Nephron (organoid): ENCODE results near the gene MALRD1.

Source experiments
- H3K27ac Mint-ChIP-seq, 3 experiments: 2 replicates each; pipeline ENCODE4 v1.8.0; 2020; ENCODE audit warnings: mixed read lengths in 3 of 3, mild to moderate bottlenecking in 2 of 3, moderate library complexity in 1 of 3
- H3K27me3 Mint-ChIP-seq: 2 replicates; pipeline ENCODE4 v1.8.0; 2021; ENCODE audit warnings: low read depth, mild to moderate bottlenecking, moderate library complexity, mixed read lengths
- H3K36me3 Mint-ChIP-seq: 2 replicates; pipeline ENCODE4 v1.8.0; 2020; ENCODE audit warnings: low read depth, mixed read lengths
- H3K4me1 Mint-ChIP-seq: 2 replicates; pipeline ENCODE4 v1.8.0; 2020; ENCODE audit warnings: mixed read lengths
- H3K4me3 Mint-ChIP-seq, 3 experiments: 2 replicates each; pipeline ENCODE4 v1.8.0; 2020; ENCODE audit warnings: mild to moderate bottlenecking in 3 of 3, mixed read lengths in 3 of 3, moderate library complexity in 2 of 3
- H3K9me3 Mint-ChIP-seq: 2 replicates; pipeline ENCODE4 v1.8.0; 2020; ENCODE audit warnings: mixed read lengths
- TF ChIP-seq, protein P1 (sequence below), 3 experiments: fragments of 200-600 bp; sonication (generic); IDR thresholded peaks; one replicate each; pipeline ENCODE4 v1.5.0; 2021; ENCODE audit warnings: antibody characterized with exemption in 3 of 3; ENCODE audit not compliant: unreplicated experiment in 3 of 3

MALRD1 gene

DNA sequence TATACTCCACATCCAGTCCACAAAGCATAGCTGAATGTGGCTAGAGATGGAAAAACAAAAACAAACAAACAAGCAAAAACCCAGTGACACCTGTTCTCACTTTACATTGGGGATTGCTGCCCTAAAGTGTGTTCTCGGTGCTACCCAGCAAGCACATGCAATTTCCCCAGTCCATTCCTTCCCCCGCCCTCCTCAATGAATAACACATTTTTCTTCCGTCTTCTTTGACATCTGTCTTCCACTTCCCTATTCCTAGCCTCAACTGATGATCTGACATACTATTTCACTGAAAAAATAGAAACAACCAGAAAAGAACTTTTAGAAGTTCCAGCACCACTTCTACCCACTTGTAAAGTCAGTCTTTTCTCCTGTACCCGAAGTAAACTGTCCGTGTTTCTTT lies 147.1 kb downstream of the MALRD1 start:
- TF ChIP-seq, protein P1, sequence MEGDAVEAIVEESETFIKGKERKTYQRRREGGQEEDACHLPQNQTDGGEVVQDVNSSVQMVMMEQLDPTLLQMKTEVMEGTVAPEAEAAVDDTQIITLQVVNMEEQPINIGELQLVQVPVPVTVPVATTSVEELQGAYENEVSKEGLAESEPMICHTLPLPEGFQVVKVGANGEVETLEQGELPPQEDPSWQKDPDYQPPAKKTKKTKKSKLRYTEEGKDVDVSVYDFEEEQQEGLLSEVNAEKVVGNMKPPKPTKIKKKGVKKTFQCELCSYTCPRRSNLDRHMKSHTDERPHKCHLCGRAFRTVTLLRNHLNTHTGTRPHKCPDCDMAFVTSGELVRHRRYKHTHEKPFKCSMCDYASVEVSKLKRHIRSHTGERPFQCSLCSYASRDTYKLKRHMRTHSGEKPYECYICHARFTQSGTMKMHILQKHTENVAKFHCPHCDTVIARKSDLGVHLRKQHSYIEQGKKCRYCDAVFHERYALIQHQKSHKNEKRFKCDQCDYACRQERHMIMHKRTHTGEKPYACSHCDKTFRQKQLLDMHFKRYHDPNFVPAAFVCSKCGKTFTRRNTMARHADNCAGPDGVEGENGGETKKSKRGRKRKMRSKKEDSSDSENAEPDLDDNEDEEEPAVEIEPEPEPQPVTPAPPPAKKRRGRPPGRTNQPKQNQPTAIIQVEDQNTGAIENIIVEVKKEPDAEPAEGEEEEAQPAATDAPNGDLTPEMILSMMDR (IDR thresholded peaks at IDR 0.05; ENCODE audit: unreplicated experiment in 3 of 3): no peak
- Mint-ChIP-seq H3K36me3 (no peaks in the 10 kb centered on the region), H3K4me3 (no peak overlapping the region), H3K4me1 (no peaks in the 10 kb centered on the region), H3K27me3 (no peaks in the 10 kb centered on the region), H3K9me3 (no peaks in the 10 kb centered on the region), H3K27ac (no peak overlapping the region)

DNA sequence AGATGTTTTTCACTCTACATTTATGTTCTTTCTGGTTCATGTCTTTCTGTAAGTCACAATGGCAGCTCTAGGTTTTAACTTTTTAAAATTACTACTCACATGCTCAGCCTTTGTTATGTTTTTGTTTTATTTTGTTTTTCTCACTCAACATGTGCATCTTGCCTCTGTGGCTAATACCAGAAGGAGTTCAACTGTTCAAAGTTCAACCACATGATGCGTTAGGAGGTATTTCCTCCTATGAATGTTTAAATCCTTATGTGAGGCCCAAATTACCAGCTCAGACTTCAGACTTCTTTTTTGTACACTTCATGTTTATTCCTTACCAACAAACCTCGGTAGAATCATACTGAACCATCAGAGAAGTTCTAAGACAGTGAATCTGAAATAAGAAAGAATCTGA lies 151.6 kb downstream of the MALRD1 start:
- no peaks in the 10 kb centered on the region for H3K4me1 Mint-ChIP-seq
- no peak overlapping the region for H3K4me3 Mint-ChIP-seq
- TF ChIP-seq, protein P1 (IDR thresholded peaks at IDR 0.05; ENCODE audit: unreplicated experiment in 3 of 3): no peak
- H3K36me3 Mint-ChIP-seq: no peaks in the 10 kb centered on the region
- no peaks in the 10 kb centered on the region for H3K9me3 Mint-ChIP-seq
- H3K27me3 Mint-ChIP-seq: no peaks in the 10 kb centered on the region
- peak overlapping the region in 2 of 3 experiments; percentile 59 to 82 for H3K27ac Mint-ChIP-seq

DNA sequence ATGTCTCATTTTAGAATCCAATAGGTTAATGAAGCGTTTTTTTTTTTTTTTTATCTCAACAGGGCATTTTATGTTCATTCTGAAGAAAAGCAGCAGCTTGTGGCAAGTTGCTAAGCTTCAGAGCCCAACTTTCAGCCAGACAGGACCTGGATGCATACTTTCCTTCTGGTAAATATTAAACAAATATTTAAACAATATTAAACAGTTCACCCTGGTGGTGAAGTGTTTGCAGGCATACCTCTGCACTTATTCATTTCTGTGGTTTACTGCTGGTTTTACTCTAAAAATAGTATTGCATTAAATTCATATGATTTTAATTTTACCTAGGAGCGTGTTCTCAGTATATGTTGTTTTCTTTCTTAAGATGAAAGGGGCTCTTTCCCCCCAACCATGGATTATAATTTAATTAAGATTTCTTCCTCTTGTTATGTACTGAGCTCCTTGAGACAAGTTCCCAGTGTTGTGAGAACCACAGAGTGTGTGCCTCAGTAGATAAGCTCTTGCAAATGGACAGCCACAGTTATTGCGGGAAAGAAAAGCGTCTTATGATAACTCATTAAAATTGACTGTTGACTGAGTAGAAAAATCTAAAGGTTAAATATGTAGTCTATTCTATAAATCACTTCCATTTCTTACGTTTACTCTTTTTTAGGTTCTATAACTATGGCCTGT lies 155.8 kb downstream of the MALRD1 start:
- H3K9me3 Mint-ChIP-seq: no peaks in the 10 kb centered on the region
- H3K4me3 Mint-ChIP-seq: no peak overlapping the region
- TF ChIP-seq, protein P1 (IDR thresholded peaks at IDR 0.05; ENCODE audit: unreplicated experiment in 3 of 3): no peak
- H3K27me3 Mint-ChIP-seq: no peaks in the 10 kb centered on the region
- no peaks in the 10 kb centered on the region for H3K4me1 Mint-ChIP-seq
- H3K36me3 Mint-ChIP-seq: no peaks in the 10 kb centered on the region
- H3K27ac Mint-ChIP-seq: no peak overlapping the region

DNA sequence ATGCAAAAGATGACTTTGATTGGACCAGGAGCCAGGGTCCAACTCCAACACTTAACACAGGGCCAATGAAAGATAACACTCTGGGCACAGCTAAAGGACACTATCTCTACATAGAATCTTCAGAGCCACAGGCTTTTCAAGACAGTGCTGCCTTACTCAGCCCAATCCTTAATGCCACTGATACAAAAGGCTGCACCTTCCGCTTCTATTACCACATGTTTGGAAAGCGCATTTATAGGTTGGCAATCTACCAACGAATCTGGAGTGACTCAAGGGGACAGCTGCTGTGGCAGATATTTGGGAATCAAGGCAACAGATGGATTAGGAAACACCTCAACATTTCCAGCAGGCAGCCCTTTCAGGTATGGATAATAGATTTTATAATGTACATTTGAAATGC lies 160.7 kb downstream of the MALRD1 start:
- Mint-ChIP-seq H3K27ac (no peak overlapping the region), H3K27me3 (no peaks in the 10 kb centered on the region), H3K4me1 (no peaks in the 10 kb centered on the region), H3K9me3 (no peaks in the 10 kb centered on the region), H3K36me3 (no peaks in the 10 kb centered on the region), H3K4me3 (no peak overlapping the region)
- TF ChIP-seq, protein P1 (IDR thresholded peaks at IDR 0.05; ENCODE audit: unreplicated experiment in 3 of 3): no peak

DNA sequence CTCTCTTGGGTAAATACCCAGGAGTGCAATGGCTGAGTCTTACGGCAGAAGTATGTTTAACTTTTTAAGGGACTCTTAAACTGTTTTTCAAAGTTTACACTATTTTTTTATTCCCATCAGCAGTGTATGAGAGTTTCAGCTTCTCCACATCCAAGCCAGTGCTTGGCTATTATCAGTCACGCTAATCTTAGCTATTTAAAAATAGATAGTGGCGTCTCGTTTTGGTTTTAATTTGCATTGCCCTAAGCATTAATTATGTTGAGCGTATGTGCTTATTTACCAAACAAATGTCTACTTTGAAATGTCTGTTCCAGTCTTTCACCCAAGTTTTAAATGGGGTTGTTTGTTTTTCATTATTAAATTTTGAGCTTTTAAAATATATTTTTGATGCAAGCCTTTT lies 164.0 kb downstream of the MALRD1 start:
- no peak overlapping the region for H3K4me3 Mint-ChIP-seq
- no peaks in the 10 kb centered on the region for H3K27me3 Mint-ChIP-seq
- TF ChIP-seq, protein P1 (IDR thresholded peaks at IDR 0.05; ENCODE audit: unreplicated experiment in 3 of 3): no peak
- no peaks in the 10 kb centered on the region for H3K9me3 Mint-ChIP-seq
- H3K27ac Mint-ChIP-seq: no peak overlapping the region
- H3K36me3 Mint-ChIP-seq: no peaks in the 10 kb centered on the region
- H3K4me1 Mint-ChIP-seq: no peaks in the 10 kb centered on the region

DNA sequence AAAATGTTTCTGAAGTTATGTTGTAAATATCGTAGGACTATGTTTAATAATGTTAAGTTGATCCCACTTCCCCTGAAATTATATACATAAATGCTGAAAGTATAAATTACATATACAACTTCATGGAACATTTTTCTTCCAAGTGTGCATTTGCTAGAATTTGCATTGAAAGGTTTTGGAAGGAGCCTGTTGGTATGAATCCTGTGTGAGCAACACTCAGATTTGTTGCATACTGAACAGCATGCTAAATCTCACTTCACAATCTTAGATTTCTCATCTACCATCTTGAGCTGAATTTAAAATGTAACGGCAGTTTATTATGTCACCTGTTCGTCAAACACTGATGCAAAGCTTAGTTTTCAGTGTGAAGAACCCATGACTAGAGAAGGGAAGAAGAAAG lies 172.6 kb downstream of the MALRD1 start:
- Mint-ChIP-seq H3K36me3 (no peaks in the 10 kb centered on the region), H3K27ac (no peak overlapping the region), H3K9me3 (no peaks in the 10 kb centered on the region), H3K4me1 (no peaks in the 10 kb centered on the region), H3K27me3 (no peaks in the 10 kb centered on the region), H3K4me3 (no peak overlapping the region)
- TF ChIP-seq, protein P1 (IDR thresholded peaks at IDR 0.05; ENCODE audit: unreplicated experiment in 3 of 3): no peak
